Measurements from ENCODE around the gene MALL.

DNA sequence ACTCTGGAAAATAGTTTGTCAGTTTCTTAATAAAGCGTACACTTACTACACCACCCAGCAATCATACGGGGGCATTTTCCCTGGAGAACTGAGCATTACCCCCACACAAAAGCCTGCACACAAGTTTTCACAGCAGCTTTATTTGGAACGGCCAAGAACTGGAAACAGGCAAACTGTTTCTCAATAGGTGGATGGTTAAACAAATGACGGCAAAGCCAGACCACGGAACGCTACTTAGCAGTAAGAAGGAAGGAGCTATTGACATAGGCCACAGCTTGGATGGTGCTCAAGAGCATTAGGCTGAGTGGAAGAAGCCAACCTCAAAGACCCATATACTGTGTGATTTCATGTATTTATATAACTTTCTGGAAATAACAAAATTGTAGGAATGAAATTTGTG, 9.0 kb downstream of the MALL start:
- TF ChIP-seq, protein P1, sequence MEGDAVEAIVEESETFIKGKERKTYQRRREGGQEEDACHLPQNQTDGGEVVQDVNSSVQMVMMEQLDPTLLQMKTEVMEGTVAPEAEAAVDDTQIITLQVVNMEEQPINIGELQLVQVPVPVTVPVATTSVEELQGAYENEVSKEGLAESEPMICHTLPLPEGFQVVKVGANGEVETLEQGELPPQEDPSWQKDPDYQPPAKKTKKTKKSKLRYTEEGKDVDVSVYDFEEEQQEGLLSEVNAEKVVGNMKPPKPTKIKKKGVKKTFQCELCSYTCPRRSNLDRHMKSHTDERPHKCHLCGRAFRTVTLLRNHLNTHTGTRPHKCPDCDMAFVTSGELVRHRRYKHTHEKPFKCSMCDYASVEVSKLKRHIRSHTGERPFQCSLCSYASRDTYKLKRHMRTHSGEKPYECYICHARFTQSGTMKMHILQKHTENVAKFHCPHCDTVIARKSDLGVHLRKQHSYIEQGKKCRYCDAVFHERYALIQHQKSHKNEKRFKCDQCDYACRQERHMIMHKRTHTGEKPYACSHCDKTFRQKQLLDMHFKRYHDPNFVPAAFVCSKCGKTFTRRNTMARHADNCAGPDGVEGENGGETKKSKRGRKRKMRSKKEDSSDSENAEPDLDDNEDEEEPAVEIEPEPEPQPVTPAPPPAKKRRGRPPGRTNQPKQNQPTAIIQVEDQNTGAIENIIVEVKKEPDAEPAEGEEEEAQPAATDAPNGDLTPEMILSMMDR (conservative IDR thresholded peaks at IDR 0.05; ENCODE audit: low read depth in 2 of 2), result no peak
- no peak for TF ChIP-seq EZH2 (IDR thresholded peaks at IDR 0.05; ENCODE audit: low read depth, unreplicated experiment)
- TF ChIP-seq POLR2AphosphoS5 (IDR thresholded peaks at IDR 0.05; ENCODE audit: low read depth), result no peak
- no peak for TF ChIP-seq EZH2phosphoT487 (IDR thresholded peaks at IDR 0.05; ENCODE audit: unreplicated experiment)
- TF ChIP-seq CREB1 (CRISPR knock-in tag; IDR thresholded peaks at IDR 0.05; ENCODE audit: low read depth), result no peak
- no peak for TF ChIP-seq ETS1 (IDR thresholded peaks at IDR 0.05)
- TF ChIP-seq NANOG (IDR thresholded peaks at IDR 0.05; ENCODE audit: borderline replicate concordance), result no peak
- TF ChIP-seq, protein P2, sequence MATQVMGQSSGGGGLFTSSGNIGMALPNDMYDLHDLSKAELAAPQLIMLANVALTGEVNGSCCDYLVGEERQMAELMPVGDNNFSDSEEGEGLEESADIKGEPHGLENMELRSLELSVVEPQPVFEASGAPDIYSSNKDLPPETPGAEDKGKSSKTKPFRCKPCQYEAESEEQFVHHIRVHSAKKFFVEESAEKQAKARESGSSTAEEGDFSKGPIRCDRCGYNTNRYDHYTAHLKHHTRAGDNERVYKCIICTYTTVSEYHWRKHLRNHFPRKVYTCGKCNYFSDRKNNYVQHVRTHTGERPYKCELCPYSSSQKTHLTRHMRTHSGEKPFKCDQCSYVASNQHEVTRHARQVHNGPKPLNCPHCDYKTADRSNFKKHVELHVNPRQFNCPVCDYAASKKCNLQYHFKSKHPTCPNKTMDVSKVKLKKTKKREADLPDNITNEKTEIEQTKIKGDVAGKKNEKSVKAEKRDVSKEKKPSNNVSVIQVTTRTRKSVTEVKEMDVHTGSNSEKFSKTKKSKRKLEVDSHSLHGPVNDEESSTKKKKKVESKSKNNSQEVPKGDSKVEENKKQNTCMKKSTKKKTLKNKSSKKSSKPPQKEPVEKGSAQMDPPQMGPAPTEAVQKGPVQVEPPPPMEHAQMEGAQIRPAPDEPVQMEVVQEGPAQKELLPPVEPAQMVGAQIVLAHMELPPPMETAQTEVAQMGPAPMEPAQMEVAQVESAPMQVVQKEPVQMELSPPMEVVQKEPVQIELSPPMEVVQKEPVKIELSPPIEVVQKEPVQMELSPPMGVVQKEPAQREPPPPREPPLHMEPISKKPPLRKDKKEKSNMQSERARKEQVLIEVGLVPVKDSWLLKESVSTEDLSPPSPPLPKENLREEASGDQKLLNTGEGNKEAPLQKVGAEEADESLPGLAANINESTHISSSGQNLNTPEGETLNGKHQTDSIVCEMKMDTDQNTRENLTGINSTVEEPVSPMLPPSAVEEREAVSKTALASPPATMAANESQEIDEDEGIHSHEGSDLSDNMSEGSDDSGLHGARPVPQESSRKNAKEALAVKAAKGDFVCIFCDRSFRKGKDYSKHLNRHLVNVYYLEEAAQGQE (IDR thresholded peaks at IDR 0.05; ENCODE audit: unreplicated experiment), result no peak
- TF ChIP-seq ZNF114 (CRISPR knock-in tag; IDR thresholded peaks at IDR 0.05), result no peak
- no peak for TF ChIP-seq ZNF462 (CRISPR knock-in tag; IDR thresholded peaks at IDR 0.05)
- TF ChIP-seq JUNB (IDR thresholded peaks at IDR 0.05; ENCODE audit: unreplicated experiment), result no peak

Measured in GM23338 (cell line).